HG03432 (cell line): ENCODE measurements around the gene SLC5A3.

Source experiments
- ATAC-seq: cut with Tn5 transposase; IDR thresholded peaks from one replicate; pipeline ENCODE4 v1.9.1; 2021; ENCODE audit warnings: mild to moderate bottlenecking, moderate library complexity; ENCODE audit not compliant: unreplicated experiment

Gene SLC5A3

GRCh38 chr21:34094949-34095348 is 21.6 kb downstream of the SLC5A3 start:
- ATAC-seq: no peak

- no peak for ATAC-seq
Measured at GRCh38 chr21:34097442-34097841, 24.1 kb downstream of the SLC5A3 start.

GRCh38 chr21:34100337-34100736 is 27.0 kb downstream of the SLC5A3 start:
- ATAC-seq: no peak

GRCh38 chr21:34100790-34101189 is 27.4 kb downstream of the SLC5A3 start:
- no peak for ATAC-seq

GRCh38 chr21:34105947-34106541 is 32.7 kb downstream of the SLC5A3 start:
- ATAC-seq: no peak

GRCh38 chr21:34107606-34108005 is 34.2 kb downstream of the SLC5A3 start:
- ATAC-seq: no peak

GRCh38 chr21:34109075-34109474 is 35.7 kb downstream of the SLC5A3 start:
- no peak for ATAC-seq

GRCh38 chr21:34110594-34111202 is 37.3 kb downstream of the SLC5A3 start:
- no peak for ATAC-seq

GRCh38 chr21:34112316-34113033 is 39.1 kb downstream of the SLC5A3 start:
- no peak for ATAC-seq

- no peak for ATAC-seq
Measured at GRCh38 chr21:34113842-34114241, 40.5 kb downstream of the SLC5A3 start.

GRCh38 chr21:34115160-34115559 is 41.8 kb downstream of the SLC5A3 start:
- ATAC-seq: no peak

- ATAC-seq: no peak
Measured at GRCh38 chr21:34116569-34116968, 43.2 kb downstream of the SLC5A3 start.

- no peak for ATAC-seq
Measured at GRCh38 chr21:34120867-34121266, 47.5 kb downstream of the SLC5A3 start.

GRCh38 chr21:34122047-34122446 is 48.7 kb downstream of the SLC5A3 start:
- ATAC-seq: no peak
